Activated CD4-positive, CD25-positive, alpha-beta regulatory T cell (primary cell): ENCODE measurements around the gene LST1.

ENCODE experiments used
- DNase-seq, 4 experiments: peaks; one replicate each; lab custom pipeline; 2025; lab: John Stamatoyannopoulos, UW

The LST1 gene

GRCh38 chr6:31620586-31621319, 34.7 kb downstream of the LST1 start, which contains the start of gene PRRC2A:
Gene PRRC2A, plus strand, starts transcription at chr6:31620715. Its CDS starts 2,075 bp downstream, at chr6:31622790.
- peak; percentile 85 to 99 (median 99) for DNase-seq

DNA sequence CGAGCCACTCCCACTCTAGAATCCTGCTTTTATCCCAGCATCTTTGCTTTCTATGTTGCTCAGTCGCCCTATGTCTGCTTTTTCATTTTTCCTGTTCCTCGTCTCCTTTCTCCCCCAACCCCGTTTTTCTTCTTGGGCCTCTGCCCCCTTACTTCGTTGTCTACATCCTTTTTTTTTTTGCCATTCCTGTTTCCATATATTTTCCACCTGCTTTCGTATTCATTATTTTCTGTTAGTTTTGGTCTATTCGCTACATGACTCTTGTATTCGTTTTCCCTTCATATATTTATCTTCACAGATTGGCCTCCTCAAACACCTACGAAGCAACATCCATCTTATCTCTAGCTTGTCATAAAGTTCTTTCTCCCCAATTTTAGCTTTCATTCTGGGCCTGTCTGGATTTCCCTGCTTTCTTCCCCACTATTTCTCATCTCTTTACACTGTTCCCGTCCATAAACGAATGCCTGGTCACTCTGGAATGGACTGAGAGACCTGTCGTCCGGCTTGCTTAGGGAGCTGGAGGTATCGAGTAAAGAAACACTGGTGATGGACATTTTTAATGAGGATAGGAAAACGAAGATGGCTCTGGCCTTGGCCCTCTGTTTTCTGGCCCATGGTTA, 35.4 kb downstream of the LST1 start:
- no peak for DNase-seq

- DNase-seq, result no peak
Observed at GRCh38 chr6:31621991-31622390, 35.9 kb downstream of the LST1 start.

DNA sequence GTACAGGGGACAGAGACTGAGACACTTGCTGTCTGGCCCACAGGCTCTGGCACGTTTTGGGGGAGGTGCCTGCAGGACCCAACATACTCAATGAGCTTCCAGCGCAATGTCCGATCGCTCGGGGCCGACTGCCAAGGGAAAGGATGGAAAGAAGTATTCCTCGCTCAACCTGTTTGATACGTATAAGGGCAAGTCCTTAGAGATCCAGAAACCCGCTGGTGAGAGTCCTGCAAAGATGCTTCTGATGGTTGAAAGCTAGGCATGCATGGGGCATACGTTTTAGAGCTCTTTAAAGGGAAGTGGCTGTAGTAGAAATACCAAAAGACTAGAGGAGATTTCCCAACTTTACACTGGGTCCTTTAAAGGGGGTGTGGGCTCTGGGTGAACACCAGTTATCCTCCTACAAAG, 36.6 kb downstream of the LST1 start:
- DNase-seq, result no peak

DNA sequence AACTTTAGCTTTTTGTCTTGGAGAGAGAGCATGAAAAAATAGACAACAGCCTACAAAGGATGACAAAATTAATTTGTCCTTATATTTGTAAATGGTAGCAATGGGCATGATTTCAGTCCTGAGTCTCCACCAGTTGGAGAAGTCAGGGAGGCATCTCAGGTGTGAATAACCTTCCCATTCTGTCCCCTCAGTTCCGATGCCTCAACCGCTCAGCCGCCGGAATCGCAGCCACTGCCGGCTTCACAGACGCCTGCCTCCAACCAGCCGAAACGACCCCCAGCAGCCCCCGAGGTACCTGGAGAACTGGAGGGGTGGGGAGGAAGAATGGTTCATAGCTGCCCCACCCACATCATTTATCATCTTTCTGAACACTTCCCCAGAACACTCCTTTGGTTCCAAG, 38.0 kb downstream of the LST1 start:
- DNase-seq, result no peak

DNA sequence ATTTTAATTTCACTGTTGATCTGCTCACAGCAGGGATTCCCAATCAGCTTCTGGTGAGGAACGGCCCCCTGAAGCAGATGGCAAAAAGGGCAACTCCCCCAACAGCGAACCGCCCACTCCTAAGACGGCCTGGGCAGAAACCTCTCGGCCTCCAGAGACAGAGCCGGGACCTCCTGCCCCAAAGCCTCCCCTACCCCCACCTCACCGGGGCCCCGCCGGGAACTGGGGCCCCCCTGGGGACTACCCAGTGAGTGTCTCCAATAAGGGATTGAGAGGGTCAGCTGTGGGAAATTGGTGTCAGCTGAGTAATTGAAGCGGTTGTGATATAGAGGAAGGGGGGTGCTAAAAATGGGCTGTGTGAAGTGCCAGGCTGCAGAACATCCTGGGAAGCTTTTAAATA, 40.9 kb downstream of the LST1 start:
- DNase-seq, result no peak

DNA sequence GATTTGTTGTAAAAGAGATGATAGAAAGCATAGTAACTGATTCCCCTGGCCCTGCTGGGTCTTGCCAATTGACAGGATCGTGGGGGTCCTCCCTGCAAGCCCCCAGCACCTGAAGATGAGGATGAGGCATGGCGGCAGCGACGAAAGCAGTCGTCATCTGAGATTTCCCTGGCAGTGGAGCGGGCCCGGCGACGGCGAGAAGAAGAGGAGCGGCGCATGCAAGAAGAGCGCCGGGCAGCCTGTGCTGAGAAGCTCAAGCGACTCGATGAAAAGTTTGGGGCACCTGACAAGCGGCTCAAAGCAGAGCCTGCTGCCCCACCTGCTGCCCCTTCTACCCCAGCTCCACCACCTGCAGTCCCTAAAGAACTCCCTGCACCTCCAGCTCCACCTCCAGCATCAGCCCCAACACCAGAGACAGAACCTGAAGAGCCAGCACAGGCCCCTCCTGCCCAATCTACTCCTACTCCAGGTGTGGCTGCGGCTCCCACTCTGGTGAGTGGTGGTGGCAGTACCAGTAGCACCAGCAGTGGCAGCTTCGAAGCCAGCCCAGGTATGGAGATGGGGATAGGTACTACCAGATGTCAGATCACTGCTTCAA, 41.7 kb downstream of the LST1 start:
- DNase-seq, result no peak

DNA sequence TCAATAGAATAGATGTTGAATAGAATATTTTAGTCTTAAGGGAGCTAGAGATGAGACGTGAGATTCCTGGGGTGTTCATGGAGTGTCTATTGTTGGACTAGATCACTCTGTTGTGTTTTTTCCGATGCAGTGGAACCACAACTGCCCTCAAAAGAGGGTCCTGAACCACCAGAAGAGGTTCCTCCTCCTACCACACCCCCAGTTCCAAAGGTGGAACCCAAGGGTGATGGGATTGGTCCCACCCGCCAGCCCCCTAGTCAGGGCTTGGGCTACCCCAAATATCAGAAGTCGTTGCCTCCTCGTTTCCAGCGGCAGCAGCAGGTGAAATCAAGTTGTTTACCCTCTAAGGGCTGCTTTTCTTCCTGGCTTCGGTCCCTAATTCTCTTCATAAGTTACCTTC, 42.9 kb downstream of the LST1 start:
- no peak for DNase-seq

DNA sequence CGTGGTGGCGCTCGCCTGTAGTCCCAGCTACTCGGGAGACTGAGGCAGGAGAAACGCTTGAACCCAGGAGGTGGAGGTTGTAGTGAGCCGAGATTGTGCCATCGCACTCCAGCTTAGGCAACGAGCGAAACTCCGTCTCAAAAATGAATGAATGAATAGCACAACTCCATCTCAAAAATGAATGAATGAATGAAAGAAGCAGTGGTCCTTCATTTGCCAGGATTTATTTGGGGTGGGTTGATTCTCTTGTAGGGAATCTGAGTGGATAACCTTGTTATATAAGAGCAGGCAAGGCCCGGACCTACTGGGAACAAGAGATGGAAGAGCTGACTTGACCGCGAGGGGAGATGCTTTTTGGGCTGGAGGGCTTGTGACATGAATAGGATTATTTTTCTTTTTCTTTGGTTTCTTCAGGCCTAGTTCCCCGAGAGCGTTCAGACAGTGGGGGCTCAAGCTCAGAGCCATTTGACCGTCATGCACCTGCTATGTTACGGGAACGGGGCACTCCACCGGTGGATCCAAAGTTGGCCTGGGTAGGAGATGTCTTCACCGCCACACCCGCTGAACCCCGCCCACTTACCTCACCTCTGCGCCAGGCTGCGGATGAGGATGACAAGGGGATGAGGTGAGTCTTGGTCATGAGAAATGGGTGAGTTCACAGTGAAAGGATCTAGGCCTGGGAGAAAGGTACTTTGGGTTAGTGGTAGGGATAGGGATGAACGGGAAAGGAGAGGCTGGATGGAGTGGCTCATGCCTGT, 44.3 kb downstream of the LST1 start:
- DNase-seq, result no peak

GRCh38 chr6:31631209-31631608, 45.1 kb downstream of the LST1 start:
- DNase-seq, result no peak

- no peak for DNase-seq
Observed at GRCh38 chr6:31631681-31632278, 45.7 kb downstream of the LST1 start.

DNA sequence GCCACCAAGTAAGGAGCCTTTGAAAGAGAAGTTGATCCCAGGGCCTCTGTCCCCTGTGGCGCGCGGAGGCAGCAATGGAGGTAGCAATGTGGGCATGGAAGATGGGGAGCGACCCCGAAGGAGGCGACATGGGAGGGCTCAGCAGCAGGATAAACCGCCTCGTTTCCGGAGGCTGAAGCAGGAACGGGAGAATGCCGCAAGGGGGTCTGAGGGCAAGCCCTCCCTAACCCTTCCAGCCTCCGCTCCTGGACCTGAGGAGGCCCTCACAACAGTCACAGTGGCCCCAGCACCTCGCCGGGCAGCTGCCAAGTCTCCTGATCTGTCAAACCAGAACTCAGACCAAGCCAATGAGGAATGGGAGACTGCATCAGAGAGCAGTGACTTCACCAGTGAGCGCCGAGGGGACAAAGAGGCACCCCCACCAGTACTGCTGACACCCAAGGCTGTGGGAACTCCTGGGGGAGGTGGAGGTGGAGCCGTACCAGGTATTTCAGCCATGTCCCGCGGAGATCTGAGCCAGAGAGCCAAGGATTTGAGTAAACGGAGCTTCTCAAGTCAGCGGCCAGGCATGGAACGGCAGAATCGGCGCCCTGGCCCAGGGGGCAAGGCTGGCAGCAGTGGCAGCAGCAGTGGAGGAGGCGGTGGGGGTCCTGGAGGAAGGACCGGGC, 46.3 kb downstream of the LST1 start:
- no peak for DNase-seq

GRCh38 chr6:31633447-31633846, 47.4 kb downstream of the LST1 start:
- DNase-seq, result no peak

- DNase-seq, result no peak
Observed at GRCh38 chr6:31634131-31634530, 48.1 kb downstream of the LST1 start.

- DNase-seq, result no peak
Observed at GRCh38 chr6:31634969-31635575, 49.0 kb downstream of the LST1 start.

- DNase-seq, result no peak
Observed at GRCh38 chr6:31636698-31637596, 50.9 kb downstream of the LST1 start.
